H1 (cell line): ENCODE measurements around the gene CYSRT1. TPM values are rescaled to one million over a fixed set of nuclear protein-coding genes. Genes with fewer than 3 reads are reported as not detected.
"Not testable (repeated sequence)": the region's sequence is repeated elsewhere in the genome, so short reads cannot be mapped to it uniquely, and the experiment has no call there.

Experiments
- CTCF ChIA-PET: fragments of 300-600 bp; sonication (Branson Sonifier 250); formaldehyde crosslinking; loops from one replicate; lab custom pipeline; 2021; ENCODE audit not compliant: partially characterized antibody; lab: Charles Lee
- POLR2A ChIA-PET: fragments of 300-600 bp; sonication (Branson Sonifier 250); formaldehyde crosslinking; loops from one replicate; lab custom pipeline; 2021; ENCODE audit warnings: inconsistent platforms; ENCODE audit not compliant: partially characterized antibody; lab: Charles Lee
- DNase-seq, 2 experiments: peaks; one replicate each; pipeline versions ENCODE4 v3.0.0 to v3.0.0-alpha.2; 2010 to 2022; ENCODE audit warnings: low spot score in 2 of 2, low read depth in 1 of 2, mixed read lengths in 1 of 2
- FAIRE-seq: peaks from 2 replicates; lab custom pipeline; 2011; peaks lifted over from hg19 to GRCh38; lab: Jason Lieb, UNC
- H2AFZ ChIP-seq: 2 replicates; pipeline ENCODE4 v1.8.1; 2012; ENCODE audit warnings: low read length, inconsistent platforms
- H2AK5ac ChIP-seq: 2 replicates; pipeline ENCODE4 v1.6.1; 2013; ENCODE audit warnings: low read depth, low read length
- H2BK120ac ChIP-seq: replicated peaks from 2 replicates; pipeline ENCODE3; 2013; ENCODE audit warnings: low read depth, low read length, inconsistent platforms
- H2BK12ac ChIP-seq: 2 replicates; pipeline ENCODE4 v1.6.1; 2013; ENCODE audit warnings: low read depth, low read length
- H2BK15ac ChIP-seq: 2 replicates; pipeline ENCODE4 v1.6.1; 2013; ENCODE audit warnings: low read length
- H2BK20ac ChIP-seq: 2 replicates; pipeline ENCODE4 v1.6.1; 2013; ENCODE audit warnings: low read length
- H2BK5ac ChIP-seq: 2 replicates; pipeline ENCODE4 v1.6.1; 2013; ENCODE audit warnings: low read depth, low read length
- H3K14ac ChIP-seq: 2 replicates; pipeline ENCODE4 v1.6.1; 2013; ENCODE audit warnings: inconsistent platforms; ENCODE audit not compliant: insufficient read length
- H3K18ac ChIP-seq: 2 replicates; pipeline ENCODE4 v1.6.1; 2013; ENCODE audit warnings: low read length; ENCODE audit errors: extremely low read depth
- H3K23ac ChIP-seq: 2 replicates; pipeline ENCODE4 v1.6.1; 2013; ENCODE audit warnings: inconsistent platforms; ENCODE audit not compliant: insufficient read length
- H3K23me2 ChIP-seq: 2 replicates; pipeline ENCODE4 v1.6.1; 2013; ENCODE audit warnings: low read depth, low read length
- H3K27ac ChIP-seq: 2 replicates; pipeline ENCODE4 v1.6.1; 2011; ENCODE audit warnings: low read depth, low read length, inconsistent platforms
- H3K27me3 ChIP-seq, 4 experiments: replicated peaks in 1 of 4; 1 replicate in 1 of 4; 2 replicates in 3 of 4; pipeline versions ENCODE4 v1.6.1 to v1.8.1; 2011 to 2013; ENCODE audit warnings: low read length in 3 of 4, mild to moderate bottlenecking in 3 of 4, inconsistent platforms in 2 of 4, mixed read lengths in 2 of 4, moderate library complexity in 1 of 4; ENCODE audit not compliant: control insufficient read depth in 3 of 4, insufficient read depth in 3 of 4; ENCODE audit errors: extremely low read depth in 1 of 4
- H3K36me3 ChIP-seq, 4 experiments: 2 replicates each; pipeline versions ENCODE4 v1.6.1 to v1.8.1; 2011 to 2013; ENCODE audit warnings: mild to moderate bottlenecking in 4 of 4, low read length in 3 of 4, moderate library complexity in 2 of 4, control low read depth in 1 of 4, inconsistent platforms in 1 of 4; ENCODE audit not compliant: insufficient read depth in 4 of 4, control insufficient read depth in 2 of 4
- H3K4ac ChIP-seq: replicated peaks from 2 replicates; pipeline ENCODE3; 2013; ENCODE audit warnings: low read length, low read depth, mixed read lengths, inconsistent platforms; ENCODE audit not compliant: insufficient read length
- H3K4me1 ChIP-seq, 4 experiments: replicated peaks in 1 of 4; 1 replicate in 1 of 4; 2 replicates in 3 of 4; pipeline versions ENCODE4 v1.6.1 to v1.8.1; 2011 to 2013; ENCODE audit warnings: low read length in 3 of 4, inconsistent platforms in 2 of 4, mixed read lengths in 1 of 4; ENCODE audit not compliant: insufficient read depth in 4 of 4, control insufficient read depth in 3 of 4
- H3K4me2 ChIP-seq, 2 experiments: 2 replicates each; pipeline versions ENCODE4 v1.6.1 to v1.8.1; 2011 to 2013; ENCODE audit warnings: low read depth in 2 of 2, low read length in 2 of 2, control low read depth in 1 of 2, inconsistent platforms in 1 of 2, mild to moderate bottlenecking in 1 of 2; ENCODE audit not compliant: insufficient read depth in 1 of 2
- H3K4me3 ChIP-seq, 4 experiments: fragments of 200-600, 300-600 bp in 1 of 4; sonication (generic), shearing (Covaris generic), sonication (Bioruptor Twin) in 1 of 4; 2 replicates each; pipeline versions ENCODE4 v1.5.1 to v1.8.1; 2011 to 2016; ENCODE audit warnings: low read length in 4 of 4, low read depth in 3 of 4, control low read depth in 2 of 4, inconsistent platforms in 2 of 4, mild to moderate bottlenecking in 2 of 4, mixed read lengths in 1 of 4, moderate library complexity in 1 of 4; ENCODE audit not compliant: insufficient read depth in 2 of 4; ENCODE audit errors: extremely low read depth in 1 of 4
- H3K56ac ChIP-seq: replicated peaks from 2 replicates; pipeline ENCODE3; 2013; ENCODE audit warnings: low read depth, mild to moderate bottlenecking, mixed read lengths, low read length, inconsistent platforms; ENCODE audit not compliant: insufficient read length
- H3K79me1 ChIP-seq: 2 replicates; pipeline ENCODE4 v1.6.1; 2013; ENCODE audit warnings: low read depth, low read length, control low read depth
- H3K79me2 ChIP-seq, 2 experiments: 2 replicates each; pipeline versions ENCODE4 v1.6.1 to v1.8.1; 2012 to 2013; ENCODE audit warnings: low read length in 2 of 2, mild to moderate bottlenecking in 2 of 2, inconsistent platforms in 1 of 2; ENCODE audit not compliant: insufficient read depth in 2 of 2, control insufficient read depth in 1 of 2
- H3K9ac ChIP-seq, 4 experiments: replicated peaks in 1 of 4; 1 replicate in 1 of 4; 2 replicates in 3 of 4; pipeline versions ENCODE4 v1.6.1 to v1.8.1; 2011 to 2013; ENCODE audit warnings: low read depth in 3 of 4, low read length in 3 of 4, control low read depth in 2 of 4, mild to moderate bottlenecking in 2 of 4, moderate library complexity in 2 of 4, inconsistent platforms in 1 of 4; ENCODE audit errors: extremely low read depth in 1 of 4
- H3K9me3 ChIP-seq, 2 experiments: 2 replicates each; pipeline versions ENCODE4 v1.6.1 to v1.8.1; 2012 to 2013; ENCODE audit warnings: mild to moderate bottlenecking in 2 of 2, moderate library complexity in 2 of 2, control low read depth in 1 of 2, inconsistent platforms in 1 of 2, low read depth in 1 of 2, low read length in 1 of 2, mixed read lengths in 1 of 2; ENCODE audit not compliant: insufficient read depth in 2 of 2
- H4K20me1 ChIP-seq, 2 experiments: replicated peaks in 1 of 2; 2 replicates each; pipeline versions ENCODE3 to v1.8.1; 2011 to 2013; ENCODE audit warnings: inconsistent platforms in 2 of 2, low read length in 2 of 2, mild to moderate bottlenecking in 1 of 2; ENCODE audit not compliant: insufficient read depth in 2 of 2, control insufficient read depth in 1 of 2
- H4K5ac ChIP-seq: 2 replicates; pipeline ENCODE4 v1.6.1; 2013; ENCODE audit warnings: low read length, low read depth, mixed read lengths, inconsistent platforms; ENCODE audit not compliant: insufficient read length
- H4K8ac ChIP-seq: 2 replicates; pipeline ENCODE4 v1.8.0; 2013; ENCODE audit warnings: mild to moderate bottlenecking, moderate library complexity, low read length, inconsistent platforms; ENCODE audit not compliant: insufficient read depth; ENCODE audit errors: extremely low read depth
- H4K91ac ChIP-seq: replicated peaks from 2 replicates; pipeline ENCODE3; 2013; ENCODE audit warnings: low read length, mixed read lengths, inconsistent platforms; ENCODE audit not compliant: insufficient read length
- WGBS, 2 experiments: shearing (Covaris generic) in 1 of 2; methylation state at CpG; one replicate each; pipeline versions ENCODE4 v1.1.6 to v1.1.7; 2013 to 2015; ENCODE audit warnings: low lambda C conversion rate in 2 of 2, mixed read lengths in 2 of 2, inconsistent platforms in 1 of 2, low coverage in 1 of 2, missing lambda C conversion rate in 1 of 2; ENCODE audit not compliant: insufficient replicate concordance in 2 of 2, insufficient coverage in 1 of 2, insufficient read length in 1 of 2; ENCODE audit errors: extremely low coverage in 1 of 2, missing lambda C conversion rate in 1 of 2; 5-methylcytosine and 5-hydroxymethylcytosine counted together
- polyA plus RNA-seq, 7 experiments: library from polyadenylated mRNA; depleted of rRNA in 3 of 7; stranded (reverse) in 5 of 7; unstranded in 2 of 7; fragments of >200 nt in 5 of 7; fragments of 200-250 nt in 2 of 7; gene quantifications; 1 replicate in 5 of 7; 2 replicates in 1 of 7; 4 replicates in 1 of 7; pipeline versions ENCODE4 v1.2.1 to v1.2.3, GENCODE V29; 2011 to 2013; ENCODE audit warnings: missing spikeins in 2 of 7, mixed read lengths in 2 of 7
- total RNA-seq: library from RNA; stranded (reverse); fragmentation: NEBNext Ultra II Directional; extraction: Animal tissue kit (Norgen Biotek cat#: 25700); gene quantifications from 2 replicates; pipeline ENCODE4 v1.2.1, GENCODE V29; 2021

The CYSRT1 gene
- total and polyA plus RNA-seq, 2 of the 8 experiments (the other 6 are each of a cell fraction or from before 2014, with no cell fraction given): 1.0 to 6.5 TPM

DNA sequence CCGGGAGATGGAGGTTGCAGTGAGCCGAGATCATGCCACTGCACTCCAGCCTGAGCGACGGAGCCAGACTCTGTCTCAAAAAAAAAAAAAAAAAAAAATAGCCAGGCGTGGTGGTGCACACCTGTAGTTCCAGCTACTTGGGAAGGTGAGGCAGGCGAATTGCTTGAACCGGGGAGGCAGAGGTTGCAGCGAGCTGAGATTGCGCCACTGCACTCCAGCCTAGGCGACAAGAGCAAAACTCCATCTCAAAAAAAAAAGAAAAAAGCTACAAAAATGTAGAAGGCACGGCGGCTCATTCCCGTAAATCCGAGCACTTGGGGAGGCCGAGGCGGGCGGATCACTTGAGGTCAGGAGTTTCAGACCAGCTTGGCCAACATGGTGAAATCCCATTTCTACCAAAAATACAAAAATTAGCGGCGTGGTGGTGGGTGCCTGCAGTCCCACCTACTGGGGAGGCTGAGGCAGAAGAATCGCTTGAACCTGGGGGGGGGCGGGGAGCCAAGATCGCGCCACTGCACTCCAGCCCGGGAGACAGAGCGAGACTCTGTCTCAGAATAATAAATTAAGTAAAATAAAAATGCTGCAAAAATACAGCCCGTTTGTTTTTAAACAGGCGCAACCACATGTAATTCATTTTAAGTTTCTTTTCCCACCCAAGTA, 14.7 kb downstream of the CYSRT1 start:
- not testable (repeated sequence) for H3K23me2 ChIP-seq

More for the DNA sequence above, 14.7 kb downstream of the CYSRT1 start:
- H3K79me2 ChIP-seq: peaks cover 0 to 20% of the 10 kb centered on the region in 2 experiments; a peak in 2 of 4 replicates
- not testable (repeated sequence) for H3K27me3 ChIP-seq, H2BK20ac ChIP-seq, H3K27ac ChIP-seq, H2AFZ ChIP-seq, H2BK15ac ChIP-seq, H3K79me1 ChIP-seq, H2BK5ac ChIP-seq, H2BK12ac ChIP-seq, H3K18ac ChIP-seq, H3K23ac ChIP-seq, H4K5ac ChIP-seq, DNase-seq, H4K8ac ChIP-seq, H3K9me3 ChIP-seq, H2AK5ac ChIP-seq, H2BK120ac ChIP-seq, H4K91ac ChIP-seq, FAIRE-seq, H3K4ac ChIP-seq, H3K14ac ChIP-seq
- peak overlapping the region; percentile 77 for H3K56ac ChIP-seq
- peaks cover 6 to 18% (median 15%) of the 10 kb centered on the region in 4 experiments; a peak in 7 of 8 replicates for H3K36me3 ChIP-seq
- ChIA-PET CTCF (interaction anchor here (0.6 to 9.1 kb wide), 9 partner anchors 14 to 101 kb away, joined by 3 to 113 read pairs (median 4); partner anchors contain the start of genes CYSRT1, RNF208 and RNF224), POLR2A (interaction anchor here (0.6 to 69.9 kb wide), 12 partner anchors 5 to 215 kb away, joined by 3 to 1462 read pairs (median 5); partner anchors contain the start of genes CYSRT1, LRRC26, NDOR1 and NELFB)
- peak overlapping the region; percentile 49 to 75 for H3K4me2 ChIP-seq
- peaks cover 22 to 23% of the 10 kb centered on the region in 2 experiments for H4K20me1 ChIP-seq
- peak overlapping the region in 2 of 4 experiments; percentile 56 to 59; a peak in 2 of 7 replicates for H3K9ac ChIP-seq
- H3K4me3 ChIP-seq: peak overlapping the region; percentile 64 to 83 (median 70)
- WGBS, 2 experiments: 39% methylated on average over 17 of the region's 27 CpGs; no CpG with 5 or more reads in 1 of the 2 experiments
- peaks cover 0 to 25% (median 17%) of the 10 kb centered on the region in 4 experiments; a peak in 6 of 7 replicates for H3K4me1 ChIP-seq
